Activated CD4-positive, CD25-positive, alpha-beta regulatory T cell (primary cell): ENCODE data around the gene PTGES2.

ENCODE experiments used
- DNase-seq, 4 experiments: peaks; one replicate each; lab custom pipeline; 2025; lab: John Stamatoyannopoulos, UW

The PTGES2 gene

GRCh38 chr9:128127568-128127989 is at the start of gene PTGES2:
TSS of gene PTGES2 (minus strand) at chr9:128127729. CDS start at chr9:128127717, 12 bp downstream.
- peak; percentile 62 to 73 (median 69) for DNase-seq

- DNase-seq, result no peak
These were observed 48.2 kb upstream of the PTGES2 start for GRCh38 chr9:128175726-128176125.

DNA sequence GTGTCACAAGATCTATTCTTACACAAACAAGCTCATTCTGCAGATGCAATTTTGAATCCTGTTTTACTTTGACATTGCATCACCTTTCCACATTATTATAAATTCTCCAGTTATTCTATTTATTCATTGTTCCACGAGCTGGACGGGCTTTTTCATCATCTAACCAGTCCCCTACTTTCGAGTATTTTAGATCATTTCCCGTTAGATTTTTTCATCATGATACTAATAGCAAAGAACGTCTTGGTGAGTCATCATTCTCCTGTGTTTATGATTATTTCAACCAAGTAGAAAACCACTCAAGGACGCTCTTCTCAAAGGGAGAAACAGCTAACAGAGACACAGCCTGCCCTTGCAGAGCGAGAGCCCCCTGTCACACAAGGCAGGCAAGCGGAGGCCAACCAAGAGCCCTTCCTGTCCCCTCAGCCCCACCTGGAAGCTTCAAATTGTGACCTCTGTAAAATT is 47.6 kb upstream of the PTGES2 start:
- DNase-seq, result no peak

GRCh38 chr9:128174062-128174461 is 46.5 kb upstream of the PTGES2 start:
- no peak for DNase-seq

GRCh38 chr9:128169925-128170324 is 42.4 kb upstream of the PTGES2 start:
- no peak for DNase-seq

GRCh38 chr9:128169492-128169891 is 42.0 kb upstream of the PTGES2 start:
- DNase-seq, result no peak

DNA sequence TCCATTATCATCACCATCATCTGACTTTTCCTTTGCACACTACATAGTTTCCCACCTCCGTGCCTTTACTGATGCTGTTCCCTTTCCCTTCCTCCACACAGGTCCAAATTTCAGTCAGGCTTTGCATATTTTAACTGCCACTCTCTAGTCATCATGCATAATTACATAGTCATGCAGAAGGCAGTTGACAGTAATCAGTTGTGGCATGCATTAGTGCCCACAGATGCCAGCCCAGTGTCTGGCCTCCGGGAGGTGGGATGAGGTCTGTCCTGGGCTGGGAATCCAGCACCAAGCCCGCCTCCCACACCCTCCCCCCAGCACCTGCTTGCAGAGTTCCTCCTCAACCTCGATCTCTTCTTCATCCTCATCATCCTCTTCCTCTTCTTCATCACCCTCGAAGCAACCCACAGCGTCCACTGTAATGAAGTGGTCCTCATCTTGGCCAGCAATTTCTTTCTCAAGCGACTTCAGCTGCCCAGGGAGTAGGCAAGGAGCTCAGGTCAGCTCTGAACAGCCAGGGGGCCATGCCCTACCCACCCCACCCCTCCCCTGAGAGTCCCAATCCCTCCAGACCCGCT is 41.3 kb upstream of the PTGES2 start:
- no peak for DNase-seq

GRCh38 chr9:128167209-128167608 is 39.7 kb upstream of the PTGES2 start:
- DNase-seq, result no peak

- no peak for DNase-seq
These were observed 38.6 kb upstream of the PTGES2 start for GRCh38 chr9:128166169-128166568.

DNA sequence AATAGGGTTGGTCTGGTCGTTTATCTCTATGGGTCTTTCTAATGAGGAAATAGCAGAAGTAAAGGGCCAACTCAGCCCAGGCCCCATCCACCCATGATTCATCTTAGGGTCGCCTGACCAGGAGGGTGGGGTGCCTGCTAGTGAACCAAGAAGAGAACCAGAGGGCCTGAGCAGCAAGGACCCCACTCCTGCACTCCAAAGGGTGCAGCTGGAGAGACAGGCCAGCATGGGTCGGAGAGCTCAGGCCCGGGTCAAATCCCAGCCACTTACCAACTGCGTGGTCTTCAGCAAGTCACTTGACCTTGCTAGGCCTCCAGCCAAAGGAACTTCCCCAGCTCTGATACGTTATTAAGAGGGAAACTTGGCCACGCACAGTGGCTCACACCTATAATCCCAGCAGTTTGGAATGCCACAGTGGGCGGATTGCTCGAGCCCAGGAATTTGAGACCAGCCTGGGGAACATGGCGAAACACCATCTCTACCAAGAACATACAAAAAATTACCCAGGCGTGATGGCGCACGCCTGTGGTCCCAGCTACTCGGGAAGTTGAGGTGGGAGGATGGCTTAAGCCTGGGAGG is 36.9 kb upstream of the PTGES2 start:
- DNase-seq, result no peak

DNA sequence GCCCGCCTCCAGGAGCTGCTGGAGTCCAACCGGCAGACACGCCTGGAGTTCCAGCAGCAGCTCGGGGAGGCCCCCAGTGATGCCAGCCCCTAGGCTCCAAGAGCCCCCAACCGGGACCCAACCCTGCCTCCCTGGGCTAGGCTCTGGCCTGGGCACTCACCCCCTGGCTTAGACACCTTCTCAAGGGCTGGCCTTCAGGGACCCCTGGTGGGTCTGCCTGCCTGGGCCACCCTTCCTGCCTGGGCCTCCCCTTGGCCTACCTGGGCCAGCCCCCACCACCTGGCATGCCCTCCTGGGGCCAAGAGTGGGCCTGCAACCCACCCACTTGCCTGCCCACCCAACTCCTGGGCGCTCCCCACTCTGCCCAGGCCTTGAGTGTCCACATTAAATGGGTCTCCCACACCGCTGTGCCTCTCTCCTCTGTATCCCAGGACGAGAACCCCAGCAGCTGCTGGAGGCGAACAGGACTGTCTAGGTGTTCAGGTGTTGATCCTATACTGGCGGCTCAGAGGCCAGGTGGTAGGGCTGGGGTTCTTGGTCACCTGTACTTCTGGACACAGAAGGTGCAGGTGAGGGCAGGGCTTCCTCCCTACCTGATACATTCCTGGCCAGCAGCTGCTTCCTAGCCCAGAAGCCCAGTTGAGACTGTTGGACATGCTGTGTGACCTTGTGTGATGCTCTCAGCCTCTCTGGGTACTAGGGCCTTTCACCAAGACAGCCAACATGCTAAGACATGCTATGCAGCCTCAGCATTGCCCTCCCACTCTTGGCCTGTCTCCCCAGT is 36.2 kb upstream of the PTGES2 start:
- DNase-seq, result no peak

GRCh38 chr9:128163027-128163515 is 35.5 kb upstream of the PTGES2 start:
- no peak for DNase-seq

DNA sequence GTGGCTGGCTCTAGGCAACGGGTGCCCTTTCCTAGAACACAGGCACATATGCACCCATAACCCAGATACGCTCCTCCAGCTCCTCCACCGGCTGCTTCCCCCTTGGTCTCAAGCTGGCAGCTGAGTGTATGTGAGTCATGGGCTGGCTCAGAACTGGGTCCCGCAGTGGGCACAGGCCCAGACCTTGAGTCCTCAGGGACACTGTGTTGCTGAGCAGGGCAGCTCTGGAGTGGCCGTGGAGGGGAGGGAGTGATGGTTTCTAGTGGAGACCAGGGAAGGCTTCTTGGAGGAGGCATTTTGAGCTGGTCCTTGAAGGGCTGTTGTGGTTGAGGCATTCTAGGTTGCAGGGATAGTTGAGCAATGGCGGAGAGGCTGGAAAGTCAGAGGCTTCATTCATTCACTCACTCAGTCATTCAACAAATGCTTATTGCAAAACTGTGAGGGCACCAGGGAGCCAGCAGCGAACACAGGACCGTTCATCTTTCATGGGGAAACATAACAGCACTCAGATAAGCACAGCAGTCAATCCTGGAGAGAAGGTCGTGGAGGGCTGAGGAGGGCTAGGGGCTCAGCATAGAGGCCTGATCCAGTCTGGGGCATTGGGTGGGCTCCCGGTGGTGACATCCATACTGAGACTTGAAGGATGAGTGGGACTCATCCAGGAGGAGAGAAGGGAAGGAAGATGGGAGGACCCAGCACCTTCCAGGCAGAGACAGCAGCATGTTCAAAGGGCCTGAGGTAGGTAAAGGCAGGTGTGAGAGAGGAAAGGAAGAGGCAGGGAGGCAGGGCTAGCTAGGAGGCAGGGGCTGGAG is 34.9 kb upstream of the PTGES2 start:
- no peak for DNase-seq

GRCh38 chr9:128161215-128161902 is 33.8 kb upstream of the PTGES2 start:
- DNase-seq, result no peak

DNA sequence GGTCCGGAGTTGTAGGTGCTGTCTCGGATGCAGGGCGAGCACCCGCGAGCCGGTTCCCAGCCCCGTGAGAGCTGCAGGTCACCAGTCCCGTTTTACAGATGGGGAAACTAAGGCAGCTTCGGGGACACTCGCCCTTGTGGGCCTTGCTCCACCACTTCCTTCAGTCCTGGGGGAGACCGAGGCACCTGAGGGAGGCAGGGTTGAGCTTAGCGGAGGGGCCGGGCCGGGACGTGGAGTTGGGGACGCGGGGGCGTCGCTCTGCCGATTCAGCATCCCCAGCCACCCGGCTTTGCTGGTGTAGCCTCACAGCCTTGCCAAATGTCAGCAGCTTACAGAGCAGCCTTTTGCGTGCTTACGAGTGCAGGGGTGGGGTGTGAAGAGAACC is 33.1 kb upstream of the PTGES2 start:
- DNase-seq, result peak in 2 of 4 experiments; percentile 13 to 18

GRCh38 chr9:128159784-128160602 is 32.5 kb upstream of the PTGES2 start, which contains the start of gene BBLN:
TSS of gene BBLN (plus strand) at chr9:128160265. CDS start at chr9:128160408, 143 bp downstream.
- peak; percentile 89 to 94 (median 93) for DNase-seq

DNA sequence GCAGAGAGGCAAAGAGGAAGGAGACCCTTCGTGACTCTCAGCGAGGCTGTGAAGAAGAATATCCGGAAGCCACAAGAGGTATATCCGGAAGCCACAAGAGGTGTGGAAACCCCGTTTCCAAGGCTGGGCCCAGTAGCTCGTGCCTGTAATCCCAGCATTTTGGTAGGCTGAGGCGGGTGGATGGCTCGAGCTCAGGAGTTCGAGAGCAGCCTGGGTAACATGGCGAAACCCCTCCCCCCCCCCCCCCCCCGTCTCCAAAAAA is 31.9 kb upstream of the PTGES2 start:
- peak in 1 of 4 experiments; percentile 21 for DNase-seq

GRCh38 chr9:128155736-128156500 is 28.4 kb upstream of the PTGES2 start:
- DNase-seq, result no peak

DNA sequence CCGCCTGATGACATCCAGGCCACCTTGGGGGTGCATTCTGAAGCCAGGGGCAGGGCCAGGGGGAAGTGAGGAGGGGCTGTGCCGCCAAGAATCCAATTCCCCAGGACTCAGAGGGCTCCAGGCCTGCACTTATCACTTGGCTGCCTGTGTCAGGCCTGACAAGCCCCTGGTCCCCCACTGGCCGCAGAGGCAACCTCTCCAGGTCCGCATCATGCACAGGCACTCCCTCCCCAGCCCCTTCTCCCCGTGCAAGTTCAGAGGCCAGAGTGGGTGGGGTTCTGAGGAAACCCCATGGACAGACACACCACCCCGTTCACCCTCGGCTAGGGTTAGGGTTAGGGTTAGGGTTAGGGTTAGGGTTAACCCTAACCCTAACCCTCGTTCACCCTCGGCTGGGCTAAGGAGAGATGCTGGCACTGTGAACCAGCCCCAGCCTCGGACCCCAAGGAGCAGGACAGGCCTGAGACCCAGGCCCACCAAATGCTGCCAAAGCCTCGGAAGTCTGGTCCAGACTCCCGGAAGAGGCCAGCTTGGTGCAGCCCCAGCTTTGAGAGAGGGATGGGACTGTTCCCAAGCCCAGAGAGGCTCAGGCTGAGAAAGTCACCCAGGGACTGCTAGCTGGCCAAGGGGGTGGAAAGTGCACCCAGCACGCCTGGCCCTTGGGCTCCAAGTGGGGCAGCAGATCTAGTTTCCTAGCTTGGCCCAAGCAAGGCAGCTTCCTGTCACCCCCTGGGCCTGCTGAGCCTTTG is 26.6 kb upstream of the PTGES2 start:
- DNase-seq, result no peak
